Stimulated activated CD4-positive, alpha-beta T cell treated with anti-CD3 and anti-CD28 coated beads, Interleukin-2, amount 100 ng/mL, for 4 hours (primary cell): ENCODE measurements around the gene MAL.

Experiments
- DNase-seq: peaks from one replicate; pipeline ENCODE4 v3.0.0-alpha.2; 2020; ENCODE audit warnings: low read depth

Gene MAL

DNA sequence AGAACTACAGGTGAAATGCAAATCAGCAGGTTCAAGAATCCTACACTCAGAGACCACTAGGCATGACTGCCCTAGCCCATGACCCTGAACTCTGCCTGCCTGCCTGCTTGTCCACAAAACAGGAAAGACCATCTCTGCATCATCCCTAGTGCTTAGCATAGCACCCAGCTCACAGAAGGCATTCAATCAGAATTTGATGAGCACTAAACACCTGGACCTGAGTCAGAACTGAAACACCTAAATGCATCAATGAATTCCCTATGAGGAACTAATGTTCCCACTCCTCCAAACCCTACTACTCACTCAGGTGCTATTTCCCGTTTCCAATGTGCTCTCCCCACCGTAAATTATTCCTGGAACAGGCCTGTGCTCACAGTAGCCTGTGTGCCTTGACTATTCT lies 74.4 kb downstream of the MAL start:
- no peak for DNase-seq
